RCC 7860 (cell line): Measurements from ENCODE around the gene PDS5B.
"Not testable (repeated sequence)": the region's sequence is repeated elsewhere in the genome, so short reads cannot be mapped to it uniquely, and the experiment has no call there.

Experiments used
- DNase-seq: peaks from one replicate; pipeline ENCODE4 v3.0.0-alpha.2; 2015; ENCODE audit warnings: low spot score
- FAIRE-seq: peaks from 2 replicates; lab custom pipeline; 2012; peaks lifted over from hg19 to GRCh38; lab: Jason Lieb, UNC

PDS5B gene

GRCh38 chr13:32723987-32724386 lies 137.7 kb downstream of the PDS5B start:
- FAIRE-seq: no peak
- DNase-seq: no peak

- no peak for DNase-seq
- FAIRE-seq: no peak
Observed at GRCh38 chr13:32726374-32727037, 140.3 kb downstream of the PDS5B start.

GRCh38 chr13:32728327-32728726 lies 142.1 kb downstream of the PDS5B start:
- DNase-seq (no peak), FAIRE-seq (no peak)

- not testable (repeated sequence) for DNase-seq, FAIRE-seq
Observed at GRCh38 chr13:32729097-32729496, 142.8 kb downstream of the PDS5B start.

- no peak for DNase-seq
- no peak for FAIRE-seq
Observed at GRCh38 chr13:32731074-32731473, 144.8 kb downstream of the PDS5B start.

GRCh38 chr13:32731576-32731975 lies 145.3 kb downstream of the PDS5B start:
- DNase-seq: no peak
- no peak for FAIRE-seq

- FAIRE-seq (no peak), DNase-seq (no peak)
Observed at GRCh38 chr13:32733690-32734089, 147.4 kb downstream of the PDS5B start.

GRCh38 chr13:32734511-32734910 lies 148.3 kb downstream of the PDS5B start:
- FAIRE-seq (peak; percentile 86), DNase-seq (peak; percentile 89)

- DNase-seq (no peak), FAIRE-seq (no peak)
Observed at GRCh38 chr13:32735859-32736258, 149.6 kb downstream of the PDS5B start.

- DNase-seq (no peak), FAIRE-seq (no peak)
Observed at GRCh38 chr13:32736648-32737047, 150.4 kb downstream of the PDS5B start.

GRCh38 chr13:32737111-32737571 lies 150.9 kb downstream of the PDS5B start:
- DNase-seq: no peak
- no peak for FAIRE-seq

- DNase-seq (peak; percentile 8), FAIRE-seq (peak; percentile 82)
Observed at GRCh38 chr13:32737679-32738078, 151.4 kb downstream of the PDS5B start.

- no peak for FAIRE-seq
- DNase-seq: no peak
Observed at GRCh38 chr13:32745509-32745908, 159.3 kb downstream of the PDS5B start.

GRCh38 chr13:32746474-32746873 lies 160.2 kb downstream of the PDS5B start:
- no peak for FAIRE-seq
- no peak for DNase-seq

- DNase-seq (no peak), FAIRE-seq (no peak)
Observed at GRCh38 chr13:32748305-32748704, 162.1 kb downstream of the PDS5B start.

- no peak for DNase-seq
- FAIRE-seq: no peak
Observed at GRCh38 chr13:32751340-32751739, 165.1 kb downstream of the PDS5B start.

GRCh38 chr13:32752311-32752710 lies 166.1 kb downstream of the PDS5B start:
- DNase-seq: no peak
- no peak for FAIRE-seq

GRCh38 chr13:32752997-32753606 lies 166.8 kb downstream of the PDS5B start:
- DNase-seq (no peak), FAIRE-seq (no peak)

- no peak for FAIRE-seq
- DNase-seq: no peak
Observed at GRCh38 chr13:32754179-32754578, 167.9 kb downstream of the PDS5B start.

- no peak for DNase-seq
- FAIRE-seq: no peak
Observed at GRCh38 chr13:32759152-32759551, 172.9 kb downstream of the PDS5B start.

GRCh38 chr13:32761472-32761871 lies 175.2 kb downstream of the PDS5B start:
- no peak for DNase-seq
- no peak for FAIRE-seq

GRCh38 chr13:32779119-32779518 lies 192.9 kb downstream of the PDS5B start:
- no peak for DNase-seq
- FAIRE-seq: no peak

- DNase-seq (no peak), FAIRE-seq (no peak)
Observed at GRCh38 chr13:32781906-32782305, 195.7 kb downstream of the PDS5B start.
